Measurements from ENCODE around the gene RAD23A.

DNA sequence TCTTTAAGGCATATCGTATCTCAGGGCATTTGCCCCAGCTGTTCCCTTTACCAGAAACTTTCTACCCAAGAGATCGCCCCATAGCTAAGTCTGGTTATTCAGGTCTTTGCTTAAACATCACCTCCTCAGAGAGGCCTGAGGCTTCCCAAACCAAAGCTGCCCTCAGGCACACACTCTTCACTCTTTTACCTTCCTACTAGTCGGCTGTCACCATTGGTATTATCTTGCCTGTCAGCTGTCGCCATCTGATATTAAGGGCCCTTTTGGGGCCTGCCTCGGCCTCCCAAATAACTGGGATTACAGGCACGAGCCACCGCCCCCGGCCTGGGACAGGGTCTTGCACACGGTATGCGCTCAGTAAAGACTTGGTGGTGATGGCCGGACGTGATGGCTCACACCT is 10.3 kb downstream of the RAD23A start:
- TF ChIP-seq ZNF274 (IDR thresholded peaks at IDR 0.05; ENCODE audit: low read depth, low read length) (no peak), YY1 (IDR thresholded peaks at IDR 0.05; ENCODE audit: insufficient read depth, insufficient read length) (no peak), SUZ12 (IDR thresholded peaks at IDR 0.05; ENCODE audit: extremely low read depth, insufficient read depth, insufficient read length) (no peak)
